ENCODE results near the gene MEAK7. TPM values are rescaled to one million over a fixed set of nuclear protein-coding genes. Genes with fewer than 3 reads are reported as not detected.

MEAK7 gene
- total RNA-seq, 1 donor from 2014 or later, result 10.8 TPM

DNA sequence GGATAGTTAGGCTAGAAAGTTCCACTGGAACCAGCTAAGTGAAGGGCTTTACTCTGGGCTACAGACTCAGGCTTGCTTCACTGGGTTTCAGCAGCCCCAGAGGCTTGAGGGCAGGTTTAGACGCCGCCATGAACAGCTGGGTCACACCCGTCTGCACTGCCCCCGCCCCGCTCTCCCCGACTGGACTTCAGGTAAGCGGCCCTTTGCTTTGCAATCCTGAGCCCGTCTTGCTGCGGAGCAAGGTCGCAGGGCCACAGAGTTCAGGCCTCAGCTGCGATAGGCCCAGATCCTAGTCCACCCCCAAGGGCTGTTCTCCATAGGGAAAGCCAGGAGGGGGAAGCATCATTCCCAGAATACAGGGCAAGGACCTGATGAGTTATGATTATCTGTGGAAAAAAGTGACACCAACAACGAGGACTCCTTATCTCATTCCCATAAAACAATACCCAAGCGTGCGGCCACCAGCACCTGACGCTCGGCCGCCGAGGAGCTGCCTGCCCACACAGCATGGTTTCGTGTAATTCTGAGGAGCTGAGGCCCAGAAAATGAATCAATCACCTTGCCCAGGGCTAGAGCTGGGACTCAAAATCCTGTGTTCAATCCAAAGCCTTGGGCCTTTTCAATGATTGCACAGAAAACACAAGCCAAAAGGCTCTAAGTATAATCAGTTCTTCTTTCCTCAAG lies 20.4 kb downstream of the MEAK7 start:
- DNase-seq (peak; percentile 53), ATAC-seq (no peak)
- Histone ChIP-seq H3K27me3 (no peaks in the 10 kb centered on the region), H3K4me1 (no peaks in the 10 kb centered on the region), H3K9me3 (no peaks in the 10 kb centered on the region), H3K36me3 (peaks cover 46% of the 10 kb centered on the region), H3K4me3 (no peak overlapping the region), H3K27ac (no peak overlapping the region)
- intact Hi-C loops (cut with DNase I), result loop anchor here (10.0 kb wide), 1 partner anchor 209 kb away; no protein-coding TSS in a partner anchor
- TF ChIP-seq, protein P1, sequence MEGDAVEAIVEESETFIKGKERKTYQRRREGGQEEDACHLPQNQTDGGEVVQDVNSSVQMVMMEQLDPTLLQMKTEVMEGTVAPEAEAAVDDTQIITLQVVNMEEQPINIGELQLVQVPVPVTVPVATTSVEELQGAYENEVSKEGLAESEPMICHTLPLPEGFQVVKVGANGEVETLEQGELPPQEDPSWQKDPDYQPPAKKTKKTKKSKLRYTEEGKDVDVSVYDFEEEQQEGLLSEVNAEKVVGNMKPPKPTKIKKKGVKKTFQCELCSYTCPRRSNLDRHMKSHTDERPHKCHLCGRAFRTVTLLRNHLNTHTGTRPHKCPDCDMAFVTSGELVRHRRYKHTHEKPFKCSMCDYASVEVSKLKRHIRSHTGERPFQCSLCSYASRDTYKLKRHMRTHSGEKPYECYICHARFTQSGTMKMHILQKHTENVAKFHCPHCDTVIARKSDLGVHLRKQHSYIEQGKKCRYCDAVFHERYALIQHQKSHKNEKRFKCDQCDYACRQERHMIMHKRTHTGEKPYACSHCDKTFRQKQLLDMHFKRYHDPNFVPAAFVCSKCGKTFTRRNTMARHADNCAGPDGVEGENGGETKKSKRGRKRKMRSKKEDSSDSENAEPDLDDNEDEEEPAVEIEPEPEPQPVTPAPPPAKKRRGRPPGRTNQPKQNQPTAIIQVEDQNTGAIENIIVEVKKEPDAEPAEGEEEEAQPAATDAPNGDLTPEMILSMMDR (IDR thresholded peaks at IDR 0.05), result no peak

DNA sequence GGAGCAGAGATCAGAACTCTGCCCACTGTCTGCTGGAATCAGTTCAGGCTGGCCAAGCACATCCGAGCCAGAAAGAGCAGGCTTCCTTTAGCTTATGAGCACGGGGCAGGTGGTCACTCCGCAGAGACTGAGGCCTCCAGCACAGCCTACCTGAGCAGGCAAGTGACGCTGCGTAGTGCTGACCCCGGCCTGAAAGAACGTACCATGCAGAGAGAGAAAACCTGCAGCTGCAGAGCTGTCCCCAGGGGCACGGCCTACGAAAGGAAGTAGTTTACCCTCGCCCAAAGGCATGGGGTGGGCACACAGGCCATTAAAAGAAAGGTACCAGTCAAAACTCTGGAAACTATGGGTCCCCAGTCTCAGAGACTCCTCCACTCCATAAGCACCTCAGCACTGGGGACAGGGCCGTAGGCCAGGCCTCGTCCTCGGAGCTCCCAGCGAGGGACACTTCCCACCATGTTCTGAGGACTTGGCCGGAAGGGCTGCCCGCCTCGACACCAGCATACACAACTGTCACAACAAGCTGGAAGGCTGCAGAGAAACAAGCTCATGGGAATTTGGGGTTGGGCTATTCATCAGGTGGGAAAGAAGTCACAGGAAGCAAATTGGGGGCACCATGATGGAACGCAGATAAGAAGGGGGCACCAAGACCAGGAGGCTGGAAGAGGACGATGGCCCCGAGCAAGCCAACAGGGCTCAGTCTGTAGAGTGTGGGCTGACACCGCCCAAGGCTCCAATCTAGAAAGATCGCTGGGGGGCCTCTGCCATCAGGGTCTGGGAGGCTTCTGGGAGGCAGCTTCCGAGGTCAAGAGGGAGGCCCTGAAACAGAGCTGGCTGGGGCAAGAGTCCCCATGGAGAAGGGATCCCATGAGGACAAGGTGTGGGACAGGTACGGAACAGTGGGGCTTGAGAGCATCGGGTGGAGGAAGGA lies 21.2 kb downstream of the MEAK7 start:
- H3K9me3 ChIP-seq, result no peaks in the 10 kb centered on the region
- ATAC-seq, result no peak
- no peaks in the 10 kb centered on the region for H3K27me3 ChIP-seq
- H3K36me3 ChIP-seq, result peaks cover 39% of the 10 kb centered on the region
- no peak overlapping the region for H3K4me3 ChIP-seq
- no peak overlapping the region for H3K27ac ChIP-seq
- H3K4me1 ChIP-seq, result no peaks in the 10 kb centered on the region
- intact Hi-C loops (cut with DNase I), result loop anchor here (10.0 kb wide), 1 partner anchor 208 kb away; no protein-coding TSS in a partner anchor
- TF ChIP-seq, protein P1 (IDR thresholded peaks at IDR 0.05), result no peak
- peak; percentile 48 for DNase-seq

DNA sequence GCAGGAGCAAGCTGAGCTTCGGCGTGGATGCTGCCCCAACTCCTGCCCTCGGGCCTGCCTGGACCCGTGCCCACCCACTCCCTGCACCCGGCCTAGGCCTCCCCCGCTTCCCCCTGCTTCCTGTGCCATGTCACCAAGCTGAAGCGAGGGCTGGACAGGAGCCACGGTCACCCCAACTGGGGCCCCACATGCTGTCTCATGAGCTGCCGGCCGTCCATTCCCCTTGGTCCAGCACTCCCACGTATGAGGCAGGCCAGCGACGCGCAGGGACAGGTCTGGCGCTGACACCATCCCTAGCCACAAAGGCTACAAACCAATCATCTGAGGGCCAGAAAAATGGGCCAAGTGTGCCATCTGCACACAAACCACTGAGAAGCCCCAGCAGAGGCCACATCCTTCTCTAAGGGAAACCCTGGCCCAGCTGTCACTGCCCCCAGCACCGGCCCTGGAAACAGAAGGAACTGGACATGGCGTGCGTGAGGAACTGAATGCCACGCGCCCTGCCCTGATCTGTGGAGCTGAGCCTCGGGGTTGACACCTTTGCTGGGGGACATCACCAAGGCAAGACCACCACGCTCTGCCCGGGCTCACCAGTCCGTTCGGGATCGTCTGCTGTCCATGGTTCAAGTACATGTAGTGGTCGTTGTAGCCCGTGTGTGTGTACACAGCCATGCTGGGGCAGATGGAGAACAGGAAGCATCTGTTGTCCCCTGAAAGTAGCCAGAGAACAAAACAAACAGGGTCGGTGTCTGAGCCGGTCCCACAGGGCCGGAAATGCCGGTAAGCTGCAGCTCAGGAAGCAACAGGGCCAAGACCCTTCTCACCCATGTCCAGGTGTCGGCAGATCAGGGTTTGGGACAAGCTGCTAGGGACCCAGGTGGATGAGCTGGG lies 22.2 kb downstream of the MEAK7 start:
- Histone ChIP-seq H3K27me3 (no peaks in the 10 kb centered on the region), H3K36me3 (peaks cover 33% of the 10 kb centered on the region), H3K27ac (no peak overlapping the region), H3K4me3 (no peak overlapping the region), H3K4me1 (no peaks in the 10 kb centered on the region), H3K9me3 (no peaks in the 10 kb centered on the region)
- ATAC-seq (no peak), DNase-seq (peak; percentile 63)
- intact Hi-C loops (cut with DNase I), result loop anchor here (10.0 kb wide), 1 partner anchor 207 kb away; no protein-coding TSS in a partner anchor
- TF ChIP-seq, protein P1 (IDR thresholded peaks at IDR 0.05), result no peak

DNA sequence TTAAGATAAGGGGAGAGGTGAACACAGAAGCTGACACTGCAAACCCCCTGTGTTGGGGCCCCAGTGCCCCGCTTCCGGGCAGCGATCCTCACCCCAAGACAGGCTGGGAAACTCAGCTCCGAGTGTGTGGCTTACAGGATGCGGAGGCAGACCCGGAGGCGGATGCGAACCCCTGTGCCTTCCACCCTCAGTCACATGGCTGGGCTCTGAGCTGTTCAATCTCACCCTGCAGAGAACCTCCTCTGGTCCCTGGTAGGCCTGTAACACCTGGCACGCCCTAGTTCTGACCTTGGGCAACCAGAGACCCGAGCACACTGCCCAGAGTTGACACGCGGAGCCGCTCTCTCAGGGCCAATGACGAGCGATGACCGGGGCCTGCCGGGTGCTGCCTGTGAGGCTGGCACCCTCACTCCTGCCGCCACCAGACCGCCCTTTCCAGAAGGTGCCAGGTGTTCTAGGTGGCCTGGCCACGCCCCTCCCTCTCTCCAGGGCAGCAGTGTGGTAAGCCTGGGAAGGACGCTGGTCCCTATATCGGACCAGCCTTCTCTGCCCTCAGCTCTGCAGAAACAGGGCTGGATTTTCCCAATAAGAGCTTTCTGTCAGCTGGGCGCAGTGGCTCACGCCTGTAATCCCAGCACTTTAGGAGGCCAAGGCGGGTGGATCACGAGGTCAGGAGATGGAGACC lies 23.3 kb downstream of the MEAK7 start:
- intact Hi-C loops (cut with DNase I), result loop anchor here (10.0 kb wide), 1 partner anchor 206 kb away; no protein-coding TSS in a partner anchor
- Histone ChIP-seq H3K4me1 (no peaks in the 10 kb centered on the region), H3K9me3 (no peaks in the 10 kb centered on the region), H3K27ac (no peak overlapping the region), H3K36me3 (peaks cover 24% of the 10 kb centered on the region), H3K27me3 (no peaks in the 10 kb centered on the region), H3K4me3 (no peak overlapping the region)
- TF ChIP-seq, protein P1 (IDR thresholded peaks at IDR 0.05), result no peak
- DNase-seq, result peak; percentile 58
- no peak for ATAC-seq
